ENCODE results near the gene MRAS.

DNA sequence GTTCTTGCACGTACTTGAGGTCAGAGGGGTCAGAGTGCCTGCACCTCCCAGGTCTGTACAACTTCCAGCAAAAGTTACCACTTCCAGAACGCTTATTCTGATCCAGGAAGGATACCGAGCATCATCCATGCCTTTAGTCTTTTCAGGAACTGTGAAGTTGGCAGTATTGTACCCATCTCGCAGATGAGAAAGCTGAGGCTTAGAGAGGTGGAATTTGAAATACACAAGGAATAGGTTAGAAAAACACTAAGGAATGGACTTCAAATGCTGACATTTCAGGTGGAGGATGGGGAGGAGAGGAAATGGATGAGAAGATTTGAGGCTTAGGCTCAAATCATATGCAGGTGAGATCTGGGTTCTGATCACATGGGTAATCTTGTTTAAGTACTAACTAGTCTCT is 97.3 kb downstream of the MRAS start:
- TF ChIP-seq, protein P1, sequence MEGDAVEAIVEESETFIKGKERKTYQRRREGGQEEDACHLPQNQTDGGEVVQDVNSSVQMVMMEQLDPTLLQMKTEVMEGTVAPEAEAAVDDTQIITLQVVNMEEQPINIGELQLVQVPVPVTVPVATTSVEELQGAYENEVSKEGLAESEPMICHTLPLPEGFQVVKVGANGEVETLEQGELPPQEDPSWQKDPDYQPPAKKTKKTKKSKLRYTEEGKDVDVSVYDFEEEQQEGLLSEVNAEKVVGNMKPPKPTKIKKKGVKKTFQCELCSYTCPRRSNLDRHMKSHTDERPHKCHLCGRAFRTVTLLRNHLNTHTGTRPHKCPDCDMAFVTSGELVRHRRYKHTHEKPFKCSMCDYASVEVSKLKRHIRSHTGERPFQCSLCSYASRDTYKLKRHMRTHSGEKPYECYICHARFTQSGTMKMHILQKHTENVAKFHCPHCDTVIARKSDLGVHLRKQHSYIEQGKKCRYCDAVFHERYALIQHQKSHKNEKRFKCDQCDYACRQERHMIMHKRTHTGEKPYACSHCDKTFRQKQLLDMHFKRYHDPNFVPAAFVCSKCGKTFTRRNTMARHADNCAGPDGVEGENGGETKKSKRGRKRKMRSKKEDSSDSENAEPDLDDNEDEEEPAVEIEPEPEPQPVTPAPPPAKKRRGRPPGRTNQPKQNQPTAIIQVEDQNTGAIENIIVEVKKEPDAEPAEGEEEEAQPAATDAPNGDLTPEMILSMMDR (IDR thresholded peaks at IDR 0.05; ENCODE audit: poor library complexity, severe bottlenecking) = no peak
- TF ChIP-seq EZH2 (IDR thresholded peaks at IDR 0.05; ENCODE audit: borderline replicate concordance, insufficient read depth, low read length, poor library complexity, severe bottlenecking) (no peak), POLR2AphosphoS5 (IDR thresholded peaks at IDR 0.05) (no peak), TAF1 (IDR thresholded peaks at IDR 0.05; ENCODE audit: low read depth) (no peak), RAD21 (conservative IDR thresholded peaks at IDR 0.05) (no peak), EP300 (conservative IDR thresholded peaks at IDR 0.05; ENCODE audit: poor library complexity, severe bottlenecking) (no peak), REST (IDR thresholded peaks at IDR 0.05; ENCODE audit: borderline replicate concordance) (no peak)
